NOMO-1 treated with dmso at 0.1 percent for 144 hours (cell line): ENCODE measurements around the gene CSF1.

ENCODE experiments used
- DNase-seq: peaks from one replicate; lab custom pipeline; 2025; ENCODE audit not compliant: unreplicated experiment; lab: John Stamatoyannopoulos, UW

Gene CSF1

GRCh38 chr1:109975718-109976117, 65.1 kb downstream of the CSF1 start:
- no peak for DNase-seq

GRCh38 chr1:109976762-109977161, 66.1 kb downstream of the CSF1 start:
- DNase-seq = no peak

- no peak for DNase-seq
Measured at GRCh38 chr1:109977225-109977624, 66.6 kb downstream of the CSF1 start.

- DNase-seq = no peak
Measured at GRCh38 chr1:109977657-109978378, 67.2 kb downstream of the CSF1 start.

GRCh38 chr1:109978761-109979488, 68.3 kb downstream of the CSF1 start:
- no peak for DNase-seq

DNA sequence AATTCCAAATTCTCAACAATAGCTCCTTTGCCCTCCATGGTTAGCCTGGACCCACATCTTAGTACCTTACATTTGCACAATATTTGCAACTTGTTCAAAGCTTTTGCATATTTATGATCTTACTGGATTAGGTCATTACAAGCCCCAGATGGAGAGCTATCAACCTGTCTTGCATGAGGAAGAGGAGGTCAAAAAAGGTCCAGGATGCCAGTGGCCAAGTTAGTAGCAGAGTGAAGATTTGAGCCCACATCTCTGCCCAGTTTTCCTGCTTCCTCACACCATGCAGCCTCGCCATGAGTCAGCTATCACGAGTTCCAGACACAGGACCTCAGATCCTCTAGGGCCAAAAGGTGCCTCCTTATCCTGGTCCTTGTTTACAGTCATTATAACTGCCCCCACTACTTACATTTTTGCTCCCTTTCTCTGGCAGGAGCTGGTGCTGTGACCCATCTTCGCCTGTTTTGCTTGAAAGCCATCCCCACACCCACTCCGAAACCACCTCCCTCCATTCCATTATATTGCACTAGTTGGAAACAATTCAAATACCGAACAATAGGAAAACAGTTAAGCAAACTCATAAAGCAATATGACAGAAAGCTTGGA, 68.9 kb downstream of the CSF1 start:
- no peak for DNase-seq
